ENCODE results near the gene SLC45A2.
"Not testable (repeated sequence)": the region's sequence is repeated elsewhere in the genome, so short reads cannot be mapped to it uniquely, and the experiment has no call there.

Gene SLC45A2

DNA sequence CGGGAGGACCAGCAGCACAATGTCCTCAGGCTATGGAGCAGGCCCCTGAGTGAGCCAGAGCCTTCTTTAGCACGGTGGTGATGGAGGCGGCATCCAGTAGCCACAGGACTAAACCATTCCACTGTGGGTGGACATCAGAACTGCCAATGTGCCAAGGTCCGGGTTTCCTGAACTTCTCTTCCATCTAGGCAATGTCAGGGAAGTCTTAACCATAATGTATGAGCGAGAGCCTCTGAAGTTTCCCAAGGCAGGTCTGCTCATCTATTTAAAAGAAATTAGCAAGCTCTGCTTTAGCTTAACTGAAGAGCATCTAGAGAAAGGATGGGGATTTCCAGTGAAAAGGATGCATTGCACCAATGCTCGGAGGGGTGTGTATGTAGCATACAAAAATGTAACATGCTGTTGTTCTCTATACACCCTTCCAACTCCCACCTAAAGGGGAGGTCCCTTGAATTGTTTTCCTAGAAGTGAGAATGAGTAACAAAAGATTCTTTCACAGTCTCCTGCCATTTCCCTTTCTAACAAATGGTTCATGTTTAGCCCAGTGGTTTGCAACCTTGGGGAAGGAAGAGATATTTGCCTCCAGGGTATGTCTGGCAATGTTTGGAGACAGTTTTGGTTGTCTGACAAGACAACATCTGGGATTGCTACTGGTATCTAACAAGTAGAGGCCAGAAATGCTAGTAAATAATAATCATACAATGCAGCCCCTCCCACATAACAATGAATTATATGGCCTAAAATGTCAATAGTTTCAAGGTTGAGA lies 54.4 kb downstream of the SLC45A2 start:
- DNase-seq (ENCODE audit: low read depth in 4 of 4, low spot score in 1 of 4), result no peak

DNA sequence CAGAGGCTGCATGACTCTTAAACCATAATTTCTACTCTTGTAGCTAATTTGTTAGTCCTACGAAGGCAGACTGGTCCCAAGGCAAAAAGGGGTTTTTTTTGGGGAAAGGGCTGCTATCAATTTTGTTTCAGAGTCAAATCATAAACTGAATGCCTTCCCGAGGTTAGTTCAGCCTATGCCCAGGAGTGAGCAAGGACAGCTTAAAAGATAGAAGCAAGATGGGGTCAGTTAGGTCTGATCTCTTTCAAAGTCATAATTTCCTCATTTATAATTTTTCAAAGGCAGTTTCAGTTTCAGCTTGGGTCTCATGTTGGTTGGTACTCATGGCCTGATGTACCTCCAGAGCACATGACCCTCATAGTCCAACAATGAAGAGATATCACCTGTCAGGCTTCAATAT lies 56.2 kb downstream of the SLC45A2 start:
- no peak for DNase-seq (ENCODE audit: low read depth in 4 of 4, low spot score in 1 of 4)

DNA sequence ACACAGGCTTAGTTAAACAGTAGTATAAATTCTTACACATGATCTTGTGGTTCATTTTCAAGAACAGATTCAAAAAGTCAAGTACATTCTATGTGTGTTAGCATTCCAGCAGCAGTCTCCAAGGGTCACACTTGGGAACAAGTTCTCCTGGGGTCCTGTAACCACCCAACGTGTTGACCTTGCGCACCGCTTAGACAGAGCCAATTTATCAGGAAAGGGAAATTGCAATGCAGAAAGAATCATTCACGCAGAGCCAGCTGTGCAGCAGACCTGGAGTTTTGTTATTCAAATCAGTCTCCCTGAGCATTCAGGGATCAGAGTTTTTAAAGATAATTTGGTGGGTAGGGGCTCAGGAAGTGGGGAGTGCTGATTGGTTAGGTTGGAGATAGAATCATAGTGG lies 56.8 kb downstream of the SLC45A2 start:
- DNase-seq (ENCODE audit: low read depth in 4 of 4, low spot score in 1 of 4), result no peak

DNA sequence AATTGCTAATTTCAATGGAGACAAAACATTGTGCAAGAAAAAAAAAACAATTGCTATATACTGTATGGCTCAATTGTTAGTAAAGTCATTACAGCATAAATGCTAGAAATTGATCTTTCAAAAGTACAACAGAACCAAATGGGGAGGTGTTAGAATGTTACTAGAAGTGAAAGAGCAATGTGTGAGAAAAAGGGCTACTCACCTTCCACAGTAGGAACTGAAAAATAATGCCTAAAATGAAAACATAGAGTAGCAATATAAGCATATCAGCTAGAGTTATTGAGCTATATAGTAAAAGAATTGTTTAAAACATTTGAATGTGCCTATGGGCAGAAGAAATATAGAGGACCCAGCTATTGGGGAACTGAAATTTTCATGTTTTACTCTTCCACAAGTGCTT lies 59.2 kb downstream of the SLC45A2 start:
- DNase-seq (ENCODE audit: low read depth in 4 of 4, low spot score in 1 of 4), result no peak

DNA sequence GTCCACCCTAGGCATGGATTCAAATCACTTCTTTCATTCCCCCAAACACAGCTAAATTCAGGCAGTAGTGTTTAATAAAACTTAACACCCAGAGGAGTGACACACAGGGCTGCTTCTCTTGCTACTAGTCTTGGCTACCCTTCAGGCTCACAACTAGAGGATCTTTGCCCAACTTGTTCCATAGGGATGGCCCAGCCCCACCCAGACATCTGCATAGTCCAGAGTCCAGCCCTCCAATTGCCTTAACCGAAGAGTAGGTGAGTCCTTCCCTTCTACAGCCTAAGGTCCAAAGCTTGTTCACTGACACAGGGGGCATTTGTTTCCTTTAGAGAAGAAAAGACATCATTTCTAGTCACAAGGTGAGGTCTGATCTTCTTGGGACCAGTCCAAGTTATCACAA lies 63.5 kb downstream of the SLC45A2 start:
- no peak for DNase-seq (ENCODE audit: low read depth in 4 of 4, low spot score in 1 of 4)

DNA sequence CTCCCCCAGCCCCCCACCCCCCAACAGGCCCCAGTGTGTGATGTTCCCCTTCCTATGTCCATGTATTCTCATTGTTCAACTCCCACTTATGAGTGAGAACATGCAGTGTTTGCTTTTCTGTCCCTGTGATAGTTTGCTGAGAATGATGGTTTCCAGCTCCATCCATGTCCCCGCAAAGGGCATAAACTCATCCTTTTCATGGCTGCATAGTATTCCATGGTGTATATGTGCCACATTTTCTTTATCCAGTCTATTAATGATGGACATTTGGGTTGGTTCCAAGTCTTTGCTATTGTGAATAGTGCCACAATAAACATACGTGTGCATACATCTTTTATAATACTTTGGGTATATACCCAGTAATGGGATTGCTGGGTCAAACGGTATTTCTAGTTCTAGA lies 69.6 kb downstream of the SLC45A2 start:
- DNase-seq (ENCODE audit: low read depth in 4 of 4, low spot score in 1 of 4), result not testable (repeated sequence)

DNA sequence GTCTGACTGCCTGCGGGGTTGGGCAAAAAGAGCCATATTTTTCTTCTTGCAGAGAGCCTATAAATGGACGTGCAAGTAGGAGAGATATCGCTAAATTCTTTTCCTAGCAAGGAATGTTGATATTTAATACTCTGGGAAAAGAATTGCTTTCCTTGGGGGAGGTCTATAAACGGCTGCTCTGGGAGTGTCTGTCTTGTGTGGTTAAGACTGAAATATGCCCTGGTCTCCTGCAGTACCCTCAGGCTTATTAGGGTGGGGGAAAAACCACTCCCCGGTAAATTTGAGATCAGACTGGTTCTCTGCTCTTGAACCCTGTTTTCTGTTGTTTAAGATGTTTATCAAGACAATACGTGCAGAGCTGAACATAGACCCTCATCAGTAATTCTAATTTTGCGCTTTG lies 78.2 kb downstream of the SLC45A2 start:
- not testable (repeated sequence) for DNase-seq (ENCODE audit: low read depth in 4 of 4, low spot score in 1 of 4)

DNA sequence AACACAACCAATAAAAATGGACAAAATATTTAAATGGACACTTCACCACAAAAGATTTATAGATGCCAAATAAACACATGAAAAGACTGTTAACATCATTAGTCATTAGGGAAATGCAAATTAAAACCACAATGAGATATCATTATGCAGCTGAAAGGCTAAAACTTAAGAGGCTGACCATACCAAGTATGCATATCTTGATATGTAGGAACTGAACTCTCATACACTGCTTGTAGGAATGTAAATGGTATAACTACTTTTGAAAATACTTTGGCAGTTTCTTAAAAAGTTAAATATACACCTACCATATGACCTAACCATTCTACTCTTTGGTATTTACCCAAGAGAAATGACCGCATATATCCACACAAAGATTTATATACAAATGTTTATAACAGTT lies 79.1 kb downstream of the SLC45A2 start:
- DNase-seq (ENCODE audit: low read depth in 4 of 4, low spot score in 1 of 4), result no peak

DNA sequence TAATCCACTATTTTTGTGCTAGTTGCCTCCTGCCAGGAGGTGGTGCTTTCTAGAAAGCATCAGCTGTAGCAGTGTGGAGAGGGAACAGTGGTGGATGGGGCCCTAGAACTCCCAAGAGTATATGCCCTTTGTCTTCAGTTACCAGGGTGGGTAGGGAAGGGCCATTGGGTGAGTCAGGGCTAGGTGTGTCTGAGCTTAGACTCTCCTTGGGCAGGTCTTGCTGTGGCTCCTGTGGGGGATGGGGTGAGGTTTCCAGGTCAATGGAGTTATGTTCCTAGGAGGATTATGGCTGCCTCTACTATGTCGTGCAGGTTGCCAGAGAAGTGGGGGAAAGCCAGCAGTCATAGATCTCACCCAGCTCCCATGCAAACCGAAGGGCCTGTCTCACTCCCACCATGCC lies 81.4 kb downstream of the SLC45A2 start:
- no peak for DNase-seq (ENCODE audit: low read depth in 4 of 4, low spot score in 1 of 4)

DNA sequence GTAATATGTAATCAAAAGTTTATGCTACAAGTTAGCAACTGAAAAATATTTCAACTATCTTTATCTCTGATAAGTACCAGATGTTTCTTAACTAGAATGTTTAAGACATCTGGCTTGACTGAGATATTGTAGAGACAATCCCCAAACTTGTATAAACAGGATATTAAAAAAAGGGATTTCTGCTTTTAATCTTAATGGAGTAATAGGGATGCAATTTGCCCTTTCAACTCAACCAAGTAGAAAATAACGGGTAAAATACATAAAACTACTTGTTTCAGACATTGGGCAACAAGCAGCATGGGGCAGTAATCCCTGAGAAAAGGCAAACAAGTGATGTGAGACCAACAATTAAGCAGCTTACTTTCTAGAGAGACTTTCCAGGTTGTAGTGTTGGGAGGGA lies 83.3 kb downstream of the SLC45A2 start:
- DNase-seq (ENCODE audit: low read depth in 4 of 4, low spot score in 1 of 4), result no peak
